ENCODE measurements around the gene GNG14. TPM values are rescaled to one million over a fixed set of nuclear protein-coding genes. Genes with fewer than 3 reads are reported as not detected.

Gene GNG14
- total and polyA plus RNA-seq, 2 donors (not counting 1 experiment from before 2014, with no cell fraction given): not detected

DNA sequence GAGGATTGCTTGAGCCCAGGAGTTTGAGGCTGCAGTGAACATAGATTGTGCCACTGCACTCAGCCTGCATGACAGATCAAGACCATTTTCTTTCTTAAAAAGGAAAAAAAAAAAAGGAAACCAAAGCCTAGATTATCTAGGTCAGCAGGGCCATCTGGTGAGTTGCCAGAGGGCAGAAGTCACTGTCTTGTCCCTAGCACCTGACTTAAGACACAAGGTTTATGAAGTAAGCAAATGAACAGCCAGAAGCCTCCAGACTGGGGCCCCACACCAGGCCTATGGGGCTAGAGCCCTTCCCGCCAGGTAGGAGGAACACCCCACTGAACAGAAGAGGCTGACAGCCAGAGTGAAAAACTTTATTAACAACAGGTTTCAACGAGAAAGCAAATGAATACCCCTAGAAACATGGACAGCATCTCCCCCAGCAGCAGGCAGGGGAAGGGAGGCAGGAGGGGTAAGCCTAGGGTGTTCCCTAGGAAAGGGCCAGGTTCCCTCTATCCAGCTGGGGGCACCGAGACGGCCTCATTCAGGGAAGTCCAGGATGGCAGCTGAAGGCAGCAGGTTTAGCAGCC, 20.0 kb upstream of the GNG14 start:
- H3K4me3 ChIP-seq (replicated peaks in 1 of 4; ENCODE audit: control extremely low read depth in 1 of 4, insufficient read depth in 1 of 4, low read depth in 3 of 4, low read length in 4 of 4): peak overlapping the region in 2 of 4 experiments; percentile 86 to 90

DNA sequence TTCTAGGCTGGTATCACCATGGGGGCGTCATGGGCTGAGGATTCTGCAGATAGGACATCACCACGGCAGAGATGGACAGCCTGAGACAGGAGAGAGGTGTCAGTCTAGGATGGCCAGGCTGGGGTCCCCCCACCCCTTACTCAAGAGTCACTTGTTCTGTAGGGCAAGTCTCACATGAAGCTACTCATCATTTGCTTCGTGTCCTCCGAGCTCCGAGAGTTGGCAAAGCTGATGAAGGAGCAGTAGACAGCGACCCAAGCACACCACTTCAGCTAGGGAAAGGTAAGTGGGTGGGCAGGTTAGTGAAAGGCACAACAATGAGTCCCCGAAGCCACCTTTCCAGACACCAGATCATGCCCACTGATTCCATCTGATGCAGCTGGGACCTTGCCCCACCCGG, 19.5 kb upstream of the GNG14 start:
- H3K9ac ChIP-seq (ENCODE audit: insufficient read depth, low read length): peak overlapping the region; percentile 91
- H3K4me2 ChIP-seq (ENCODE audit: extremely low read depth, insufficient read depth, low read length): peak overlapping the region; percentile 77
- no peak overlapping the region for H2AFZ ChIP-seq (ENCODE audit: low read length)
- TF ChIP-seq, protein P1, sequence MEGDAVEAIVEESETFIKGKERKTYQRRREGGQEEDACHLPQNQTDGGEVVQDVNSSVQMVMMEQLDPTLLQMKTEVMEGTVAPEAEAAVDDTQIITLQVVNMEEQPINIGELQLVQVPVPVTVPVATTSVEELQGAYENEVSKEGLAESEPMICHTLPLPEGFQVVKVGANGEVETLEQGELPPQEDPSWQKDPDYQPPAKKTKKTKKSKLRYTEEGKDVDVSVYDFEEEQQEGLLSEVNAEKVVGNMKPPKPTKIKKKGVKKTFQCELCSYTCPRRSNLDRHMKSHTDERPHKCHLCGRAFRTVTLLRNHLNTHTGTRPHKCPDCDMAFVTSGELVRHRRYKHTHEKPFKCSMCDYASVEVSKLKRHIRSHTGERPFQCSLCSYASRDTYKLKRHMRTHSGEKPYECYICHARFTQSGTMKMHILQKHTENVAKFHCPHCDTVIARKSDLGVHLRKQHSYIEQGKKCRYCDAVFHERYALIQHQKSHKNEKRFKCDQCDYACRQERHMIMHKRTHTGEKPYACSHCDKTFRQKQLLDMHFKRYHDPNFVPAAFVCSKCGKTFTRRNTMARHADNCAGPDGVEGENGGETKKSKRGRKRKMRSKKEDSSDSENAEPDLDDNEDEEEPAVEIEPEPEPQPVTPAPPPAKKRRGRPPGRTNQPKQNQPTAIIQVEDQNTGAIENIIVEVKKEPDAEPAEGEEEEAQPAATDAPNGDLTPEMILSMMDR (conservative IDR thresholded peaks at IDR 0.05 in 1 of 2, IDR thresholded peaks at IDR 0.05 in 1 of 2; ENCODE audit: low read depth in 1 of 2, low read length in 2 of 2): no peak
- TF ChIP-seq EZH2 (IDR thresholded peaks at IDR 0.05; ENCODE audit: low read length, missing control alignments): no peak
- peak overlapping the region; percentile 100 for H3K27ac ChIP-seq (ENCODE audit: insufficient read depth, low read length)
- H4K20me1 ChIP-seq (ENCODE audit: control insufficient read depth, extremely low read depth, insufficient read depth, low read length): no peaks in the 10 kb centered on the region
- no peaks in the 10 kb centered on the region for H3K9me3 ChIP-seq (ENCODE audit: control insufficient read depth, insufficient read depth, low read depth, low read length)
- peaks cover 30% of the 10 kb centered on the region for H3K79me2 ChIP-seq (ENCODE audit: control insufficient read depth, insufficient read depth, low read length)
- H3K36me3 ChIP-seq (ENCODE audit: control insufficient read depth, insufficient read depth, low read length): peaks cover 9% of the 10 kb centered on the region
- no peak for DNase-seq (ENCODE audit: low read depth in 2 of 2)
- H3K4me3 ChIP-seq (replicated peaks in 1 of 4; ENCODE audit: control extremely low read depth in 1 of 4, insufficient read depth in 1 of 4, low read depth in 3 of 4, low read length in 4 of 4): peak overlapping the region; percentile 86 to 94 (median 88)
- H3K4me1 ChIP-seq (ENCODE audit: control insufficient read depth, extremely low read depth, insufficient read depth, low read length): peaks cover 12% of the 10 kb centered on the region
- H3K27me3 ChIP-seq (ENCODE audit: control insufficient read depth, insufficient read depth, low read length): no peaks in the 10 kb centered on the region

More for the DNA sequence above, 20.0 kb upstream of the GNG14 start:
- H3K4me1 ChIP-seq (ENCODE audit: control insufficient read depth, extremely low read depth, insufficient read depth, low read length): peaks cover 12% of the 10 kb centered on the region
- TF ChIP-seq EZH2 (IDR thresholded peaks at IDR 0.05; ENCODE audit: low read length, missing control alignments): no peak
- TF ChIP-seq, protein P1 (conservative IDR thresholded peaks at IDR 0.05 in 1 of 2, IDR thresholded peaks at IDR 0.05 in 1 of 2; ENCODE audit: low read depth in 1 of 2, low read length in 2 of 2): no peak
- peaks cover 30% of the 10 kb centered on the region for H3K79me2 ChIP-seq (ENCODE audit: control insufficient read depth, insufficient read depth, low read length)
- DNase-seq (ENCODE audit: low read depth in 2 of 2): no peak
- no peak overlapping the region for H3K27ac ChIP-seq (ENCODE audit: insufficient read depth, low read length)
- no peak overlapping the region for H3K9ac ChIP-seq (ENCODE audit: insufficient read depth, low read length)
- no peaks in the 10 kb centered on the region for H3K9me3 ChIP-seq (ENCODE audit: control insufficient read depth, insufficient read depth, low read depth, low read length)
- peak overlapping the region; percentile 77 for H3K4me2 ChIP-seq (ENCODE audit: extremely low read depth, insufficient read depth, low read length)
- peaks cover 7% of the 10 kb centered on the region for H3K36me3 ChIP-seq (ENCODE audit: control insufficient read depth, insufficient read depth, low read length)
- no peaks in the 10 kb centered on the region for H3K27me3 ChIP-seq (ENCODE audit: control insufficient read depth, insufficient read depth, low read length)
- no peak overlapping the region for H2AFZ ChIP-seq (ENCODE audit: low read length)
- no peaks in the 10 kb centered on the region for H4K20me1 ChIP-seq (ENCODE audit: control insufficient read depth, extremely low read depth, insufficient read depth, low read length)

DNA sequence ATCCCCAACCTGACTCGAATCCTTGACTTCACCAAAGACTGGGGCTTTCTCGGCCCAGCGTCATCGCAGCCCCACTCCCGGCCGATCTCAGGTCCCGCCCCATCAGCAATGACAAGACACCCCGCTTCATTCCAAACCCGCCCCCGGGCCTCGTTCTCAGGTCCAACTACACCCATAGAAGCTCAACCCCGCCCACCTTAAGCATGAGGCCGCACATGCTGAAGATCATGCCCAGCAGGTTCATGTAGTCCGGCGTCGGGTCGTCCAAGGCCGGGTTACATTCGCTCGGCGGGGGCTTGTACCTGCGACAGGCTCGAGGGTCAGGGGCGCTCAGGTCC, 18.9 kb upstream of the GNG14 start:
- H4K20me1 ChIP-seq (ENCODE audit: control insufficient read depth, extremely low read depth, insufficient read depth, low read length): no peaks in the 10 kb centered on the region
- peak; percentile 55 to 67 for DNase-seq (ENCODE audit: low read depth in 2 of 2)
- peaks cover 10% of the 10 kb centered on the region for H3K36me3 ChIP-seq (ENCODE audit: control insufficient read depth, insufficient read depth, low read length)
- H3K9ac ChIP-seq (ENCODE audit: insufficient read depth, low read length): peak overlapping the region; percentile 91
- H2AFZ ChIP-seq (ENCODE audit: low read length): peak overlapping the region; percentile 97
- peak overlapping the region; percentile 86 to 94 (median 88) for H3K4me3 ChIP-seq (replicated peaks in 1 of 4; ENCODE audit: control extremely low read depth in 1 of 4, insufficient read depth in 1 of 4, low read depth in 3 of 4, low read length in 4 of 4)
- H3K79me2 ChIP-seq (ENCODE audit: control insufficient read depth, insufficient read depth, low read length): peaks cover 30% of the 10 kb centered on the region
- peak overlapping the region; percentile 100 for H3K27ac ChIP-seq (ENCODE audit: insufficient read depth, low read length)
- H3K4me1 ChIP-seq (ENCODE audit: control insufficient read depth, extremely low read depth, insufficient read depth, low read length): peaks cover 12% of the 10 kb centered on the region
- peak overlapping the region; percentile 77 for H3K4me2 ChIP-seq (ENCODE audit: extremely low read depth, insufficient read depth, low read length)
- H3K27me3 ChIP-seq (ENCODE audit: control insufficient read depth, insufficient read depth, low read length): no peaks in the 10 kb centered on the region
- TF ChIP-seq, protein P1 (conservative IDR thresholded peaks at IDR 0.05 in 1 of 2, IDR thresholded peaks at IDR 0.05 in 1 of 2; ENCODE audit: low read depth in 1 of 2, low read length in 2 of 2): no peak
- TF ChIP-seq EZH2 (IDR thresholded peaks at IDR 0.05; ENCODE audit: low read length, missing control alignments): no peak
- H3K9me3 ChIP-seq (ENCODE audit: control insufficient read depth, insufficient read depth, low read depth, low read length): no peaks in the 10 kb centered on the region

Data from fibroblast of lung (primary cell).